HG03196 (cell line): ENCODE data around the gene PLAC1.

Experiments used
- ATAC-seq: cut with Tn5 transposase; IDR thresholded peaks from one replicate; pipeline ENCODE4 v1.9.1; 2021; ENCODE audit not compliant: unreplicated experiment

PLAC1 gene

DNA sequence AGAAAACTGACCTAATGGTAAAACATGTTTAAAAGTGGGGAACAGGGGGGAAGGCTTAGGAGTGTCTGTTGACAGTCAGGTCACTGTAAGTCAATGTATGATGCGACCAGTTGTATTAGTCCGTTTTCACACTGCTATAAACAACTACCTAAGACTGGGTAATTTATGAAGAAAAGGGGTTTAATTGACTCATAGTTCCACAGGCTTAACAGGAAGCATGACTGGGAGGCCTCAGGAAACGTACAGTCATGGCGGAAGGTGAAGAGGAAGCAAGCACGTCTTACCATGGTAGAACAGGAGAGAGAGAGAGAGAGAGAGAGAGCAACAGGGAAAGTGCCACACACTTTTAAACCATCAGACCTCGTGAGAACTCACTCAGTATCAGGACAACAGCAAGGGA is 13.0 kb upstream of the PLAC1 start:
- no peak for ATAC-seq

DNA sequence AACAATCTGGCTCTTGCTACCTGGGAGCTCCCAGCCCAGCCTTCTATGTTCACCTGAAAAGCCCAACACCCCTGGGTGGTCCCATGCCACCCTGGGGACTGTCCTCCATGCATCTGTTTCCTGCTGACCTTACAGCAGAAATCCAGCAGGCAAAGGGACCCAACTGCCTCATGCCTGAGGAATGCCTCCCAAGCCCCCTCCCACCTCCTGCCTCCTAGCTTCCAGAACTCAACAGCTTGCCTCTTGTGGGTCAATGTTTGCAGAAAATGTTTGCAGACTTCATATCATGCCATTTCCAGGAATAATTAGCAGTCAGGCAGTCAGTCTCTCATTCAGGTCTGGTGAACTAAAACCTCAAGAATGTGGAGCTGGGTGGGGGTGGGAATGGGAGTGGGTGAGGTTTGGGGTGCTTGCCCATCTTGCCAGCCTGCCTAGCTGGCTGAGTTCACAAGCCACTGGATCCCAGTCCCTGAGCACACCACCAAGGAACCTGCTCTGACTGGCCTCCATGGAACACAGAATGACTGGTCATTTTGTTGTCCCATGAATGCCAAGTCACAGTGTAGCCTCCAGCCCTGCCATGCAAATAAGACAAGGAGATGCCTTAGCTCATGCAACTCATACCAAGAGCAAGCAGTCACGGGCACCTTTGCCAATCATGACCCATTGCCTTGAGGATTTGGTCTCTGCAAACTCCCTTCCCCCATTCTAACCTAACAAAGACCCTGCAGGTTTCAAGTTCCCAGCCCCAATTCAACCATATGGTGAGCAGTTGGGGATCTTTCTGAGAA is 12.1 kb upstream of the PLAC1 start:
- no peak for ATAC-seq

DNA sequence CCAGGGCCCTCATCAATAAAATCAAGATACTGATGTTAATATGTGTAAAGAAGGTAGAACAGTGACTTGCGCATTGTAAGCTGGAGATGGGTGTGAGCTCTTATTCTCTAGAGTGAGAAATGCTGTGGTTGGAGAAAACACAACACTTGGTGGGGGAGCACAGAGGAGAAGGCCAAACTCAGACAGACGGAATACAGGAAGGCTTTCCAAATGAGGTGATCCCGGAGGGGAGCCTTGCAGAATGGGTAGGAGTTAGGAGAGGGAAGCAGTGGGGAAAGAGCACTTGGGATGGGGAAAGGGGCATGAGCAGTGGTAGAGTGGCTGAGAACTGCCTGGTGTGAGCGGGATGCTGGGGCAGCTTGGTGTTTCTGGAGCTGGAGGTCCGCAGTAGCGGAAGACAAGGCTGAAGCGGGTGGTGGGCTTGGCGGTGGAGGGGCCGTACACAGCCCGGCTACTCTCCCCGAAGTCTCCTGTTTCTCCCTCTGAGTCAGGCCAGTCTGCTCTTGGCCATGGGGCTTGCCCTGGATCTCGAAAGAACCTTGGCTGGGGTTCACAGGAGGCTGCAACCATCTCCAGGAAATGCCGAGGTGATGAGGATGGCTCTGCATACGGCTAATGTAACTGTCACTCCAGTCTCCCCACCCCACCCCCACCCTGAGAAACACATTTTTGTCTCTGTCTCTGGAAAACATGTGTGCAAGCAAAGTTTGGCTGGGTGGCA is 11.3 kb upstream of the PLAC1 start:
- ATAC-seq = no peak

DNA sequence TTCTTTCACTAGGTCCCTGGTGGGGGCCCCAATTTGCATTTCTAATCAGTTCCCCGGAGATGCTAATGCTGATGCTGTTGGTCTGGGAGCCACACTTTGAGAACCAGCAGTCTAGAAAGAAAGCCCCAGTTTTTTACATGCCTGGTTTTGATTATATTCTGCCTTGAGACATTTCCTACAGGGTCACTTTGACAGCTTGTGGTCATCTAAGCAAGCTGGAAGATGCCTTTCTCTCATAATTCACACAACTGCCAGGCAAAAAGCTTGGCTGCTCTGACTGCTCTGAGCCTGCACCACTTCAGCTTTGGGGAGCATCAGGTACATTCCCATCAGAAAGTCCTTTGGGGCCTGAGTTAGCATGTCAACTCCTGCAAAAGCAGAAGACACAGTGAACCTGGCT is 5.9 kb upstream of the PLAC1 start:
- no peak for ATAC-seq

DNA sequence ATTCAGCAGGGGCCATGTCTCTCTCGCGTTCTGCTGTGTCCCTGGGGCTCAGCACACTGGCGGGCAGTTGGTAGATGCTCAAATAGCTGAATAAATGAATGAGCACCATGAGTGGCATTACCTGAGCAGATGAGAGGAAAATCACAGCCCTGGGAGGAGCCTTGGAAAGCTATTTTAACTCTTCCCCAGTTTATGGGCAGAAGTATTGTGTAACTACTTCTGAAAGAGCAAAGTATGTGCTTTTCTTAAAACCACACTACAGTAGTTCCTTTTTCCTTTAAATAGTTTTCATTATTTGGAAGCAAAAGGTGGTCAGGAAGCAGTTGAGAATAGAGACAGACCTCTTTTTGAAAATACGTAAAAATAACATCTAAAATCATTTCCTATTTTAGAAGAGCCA is 3.0 kb upstream of the PLAC1 start:
- no peak for ATAC-seq

DNA sequence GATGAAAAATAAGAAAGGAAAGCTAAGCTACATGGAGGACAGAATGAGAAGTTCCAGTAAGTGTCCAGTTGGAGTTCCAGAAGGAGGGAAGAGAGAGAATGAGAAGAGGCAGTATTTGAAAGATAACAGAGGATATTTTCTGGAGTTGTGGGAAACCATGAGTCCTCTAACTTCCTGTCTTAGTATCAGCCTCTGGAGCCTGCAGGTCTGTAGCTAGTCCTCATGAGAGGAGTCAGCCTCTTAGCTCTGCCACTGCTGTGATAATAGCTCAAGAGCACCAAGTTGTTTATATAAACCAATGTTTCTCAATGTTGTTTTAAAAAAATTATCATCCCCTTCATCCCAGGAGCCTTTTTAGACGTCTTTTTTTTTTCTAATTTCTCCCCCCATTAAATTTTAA is 2.4 kb upstream of the PLAC1 start:
- no peak for ATAC-seq

DNA sequence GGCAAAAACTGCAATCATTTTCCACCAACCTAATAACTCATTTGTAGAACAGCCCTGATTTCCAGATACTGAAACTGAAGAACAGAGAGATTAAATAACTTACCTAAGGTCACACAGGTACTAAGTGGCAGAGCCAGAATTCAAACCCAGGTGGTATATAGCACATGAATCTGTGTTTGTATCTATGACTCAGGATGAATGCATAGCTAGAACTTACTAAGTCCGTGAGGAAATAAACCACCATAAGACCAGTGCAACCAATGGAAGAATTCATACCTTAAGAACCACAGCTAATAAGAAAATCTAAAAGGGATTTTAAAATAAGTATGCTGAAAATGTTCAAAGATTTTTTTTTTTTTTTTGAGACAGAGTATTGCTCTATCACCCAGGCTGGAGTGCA is 1.5 kb upstream of the PLAC1 start:
- no peak for ATAC-seq

DNA sequence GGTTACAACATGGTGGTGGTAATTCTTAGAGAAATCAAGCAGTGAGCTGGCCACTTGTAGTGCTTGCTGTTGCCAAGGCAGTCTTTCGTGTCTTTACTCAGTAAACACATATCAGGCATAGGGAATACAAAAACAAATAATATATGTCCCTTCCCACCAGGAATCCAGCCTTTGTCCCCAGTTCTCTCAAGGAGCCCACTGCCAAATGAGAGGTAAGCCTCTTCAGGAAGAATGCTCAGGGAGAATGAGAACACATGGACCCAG is 421 bp upstream of the PLAC1 start:
- no peak for ATAC-seq

DNA sequence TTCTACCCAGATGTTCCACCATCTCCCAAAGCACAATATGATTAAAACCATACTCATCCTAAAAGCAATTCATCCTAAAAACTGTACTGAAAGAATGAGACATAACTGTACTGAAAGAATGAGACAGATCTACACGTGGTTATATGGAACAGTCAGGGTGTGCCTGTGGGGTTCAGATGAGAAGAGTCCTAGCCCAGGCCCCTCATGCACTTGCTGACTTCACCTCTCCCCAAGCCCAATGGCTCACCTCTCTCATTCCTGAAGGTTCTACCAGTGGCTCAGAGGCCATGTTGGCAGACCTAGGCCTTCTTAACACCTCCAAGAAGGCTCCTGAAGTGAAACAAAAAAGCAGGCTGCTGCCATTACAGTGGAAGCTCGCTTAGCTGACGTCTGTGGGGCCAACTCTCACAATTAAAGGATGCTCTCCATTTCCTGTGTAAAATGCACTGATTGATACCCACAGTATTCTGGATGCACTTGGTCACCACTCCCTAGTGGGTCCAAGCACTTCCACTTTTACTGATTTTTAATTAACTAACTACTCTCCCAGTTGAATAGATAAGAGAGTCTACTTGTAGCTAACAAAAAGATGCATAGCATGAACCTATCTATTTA is 3.8 kb downstream of the PLAC1 start:
- no peak for ATAC-seq

DNA sequence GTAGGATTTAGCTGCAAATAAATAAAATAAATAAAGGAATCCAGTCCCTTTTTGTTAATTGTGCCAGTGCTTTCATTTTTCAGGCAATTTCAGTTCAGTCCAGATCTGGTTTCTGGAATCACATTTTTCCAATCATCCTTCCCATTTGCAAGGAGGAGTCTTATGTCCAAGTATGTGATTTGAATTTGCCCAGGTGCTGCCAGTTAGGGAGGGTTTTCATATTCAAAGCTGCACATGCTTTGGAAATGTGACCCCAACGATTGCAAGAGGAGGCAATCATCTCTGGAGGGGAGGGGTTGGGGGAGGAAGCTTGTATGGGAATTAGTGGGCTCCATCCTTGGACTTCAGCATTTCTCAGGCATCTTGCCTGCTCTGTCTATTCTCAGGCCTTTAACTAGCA is 4.4 kb downstream of the PLAC1 start:
- no peak for ATAC-seq

DNA sequence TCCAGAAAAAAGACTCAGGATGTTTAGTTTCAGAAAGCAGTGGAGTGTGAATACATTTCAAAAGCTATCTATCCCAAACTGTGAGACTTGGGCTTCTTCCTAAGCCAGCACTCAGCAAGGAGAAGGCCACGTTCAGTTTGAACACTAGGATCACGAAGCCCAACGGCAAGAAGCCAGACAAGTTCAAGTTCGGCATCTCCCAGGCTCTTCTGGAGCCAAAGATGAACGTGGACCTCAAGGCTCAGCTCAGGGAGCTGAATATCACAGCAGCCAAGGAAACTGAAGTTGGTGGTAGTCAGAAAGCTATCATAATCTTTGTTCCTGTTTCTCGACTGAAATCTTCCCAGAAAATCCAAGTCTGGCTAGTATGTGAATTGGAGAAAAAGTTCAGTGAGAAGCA is 7.6 kb downstream of the PLAC1 start:
- ATAC-seq = no peak

DNA sequence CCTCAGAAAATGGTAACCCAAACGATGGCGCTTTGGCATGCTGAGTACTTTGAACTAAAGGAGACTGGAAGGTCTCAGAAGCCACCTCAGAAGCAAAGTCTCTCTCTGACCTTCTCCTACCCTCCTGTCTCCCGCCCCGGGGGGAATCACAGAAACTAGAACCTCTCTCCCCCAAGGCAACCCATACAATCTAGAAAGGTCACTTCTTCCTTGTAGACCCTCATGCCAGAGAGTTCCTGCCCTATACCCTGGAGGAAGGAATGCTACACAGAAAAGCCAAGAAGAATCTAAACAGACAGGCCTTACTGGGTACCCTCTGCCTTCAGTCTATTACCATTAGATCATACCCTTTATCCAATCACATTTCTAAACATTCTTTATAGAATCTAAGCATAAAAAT is 8.5 kb downstream of the PLAC1 start:
- ATAC-seq = no peak

DNA sequence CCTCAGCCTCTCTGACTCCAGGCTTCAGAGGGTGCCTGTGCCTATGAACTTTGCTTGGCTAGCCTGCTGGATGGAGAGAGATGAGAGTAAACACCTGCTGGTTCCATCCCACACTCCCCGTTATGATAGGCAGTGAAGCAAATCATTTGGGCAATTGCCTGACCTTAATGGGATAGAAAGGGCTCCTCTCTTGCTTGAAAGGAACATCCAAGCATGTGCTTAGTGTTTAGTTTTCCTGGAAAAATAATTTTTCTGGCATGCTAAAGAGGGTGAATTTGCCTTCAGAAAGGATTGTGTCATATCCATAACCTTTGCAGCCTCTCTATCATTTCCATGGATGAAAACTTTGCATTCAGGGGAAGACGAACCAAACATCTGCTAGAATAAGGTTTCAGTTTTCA is 10.8 kb downstream of the PLAC1 start:
- no peak for ATAC-seq

DNA sequence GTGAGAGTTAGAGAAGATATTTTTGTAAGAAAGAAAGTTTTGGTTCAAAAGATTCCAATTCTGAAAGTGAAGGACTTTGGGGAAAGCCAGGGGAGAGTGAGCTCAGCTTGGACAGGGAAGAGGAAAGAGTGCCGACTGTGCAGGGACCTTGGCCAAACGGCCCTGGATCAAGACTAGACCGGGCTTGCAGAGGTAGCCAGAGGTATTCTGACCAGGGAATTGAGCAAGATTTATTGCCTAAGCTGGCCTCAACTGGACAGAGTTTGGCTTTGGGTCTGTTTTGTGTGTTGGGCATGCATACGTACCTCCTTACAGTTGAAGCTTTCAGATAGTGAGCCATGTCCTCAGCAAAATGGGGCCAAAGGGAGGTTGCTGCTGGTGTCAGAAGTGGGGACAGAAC is 11.6 kb downstream of the PLAC1 start:
- ATAC-seq = no peak

DNA sequence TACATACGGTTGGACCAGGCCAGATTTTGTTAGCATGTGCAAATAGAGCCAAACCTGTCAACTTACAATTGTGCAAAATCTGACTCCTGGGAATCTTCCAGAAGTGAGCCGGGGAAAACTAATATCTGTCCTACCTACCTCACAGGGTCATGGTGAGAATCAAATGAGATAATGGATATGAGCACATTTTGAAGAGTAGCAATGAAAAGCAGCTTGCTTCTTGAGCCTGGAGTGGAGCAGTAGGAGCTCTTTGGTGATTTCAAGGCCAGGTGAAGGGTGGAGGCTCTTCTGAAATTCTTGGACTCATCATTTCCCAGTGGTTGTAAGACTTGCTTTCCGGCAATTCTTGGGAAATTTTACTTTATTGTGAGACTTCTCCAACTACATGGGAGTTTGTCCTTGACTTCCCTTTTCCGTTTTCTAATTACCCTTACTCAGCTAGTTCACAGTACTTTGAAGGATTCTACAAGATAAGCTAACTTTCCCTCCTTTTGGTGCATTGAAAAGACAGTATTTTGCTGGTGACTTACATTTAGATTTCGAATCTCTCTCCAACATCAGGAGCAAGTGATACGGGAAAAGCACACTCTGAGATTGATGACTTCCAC is 12.2 kb downstream of the PLAC1 start:
- ATAC-seq = no peak

DNA sequence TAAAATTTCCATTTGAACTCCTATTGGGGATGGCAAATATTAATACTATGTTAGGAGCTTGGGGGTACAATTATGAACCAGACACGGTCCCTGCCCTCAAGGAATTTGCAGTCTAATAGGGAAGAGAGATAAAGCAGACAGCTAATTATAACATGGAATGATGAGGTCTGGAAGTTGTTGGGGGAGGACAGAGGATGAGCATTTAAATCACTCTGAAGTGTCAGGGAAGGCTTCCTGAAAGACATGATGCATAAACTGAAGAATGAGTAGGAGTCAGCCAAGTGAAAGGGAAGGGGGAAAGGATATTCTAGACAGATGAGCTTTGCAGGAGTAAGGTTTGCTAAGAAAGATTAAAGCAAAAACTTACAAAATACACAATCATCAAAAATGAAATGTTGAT is 15.9 kb downstream of the PLAC1 start:
- no peak for ATAC-seq

DNA sequence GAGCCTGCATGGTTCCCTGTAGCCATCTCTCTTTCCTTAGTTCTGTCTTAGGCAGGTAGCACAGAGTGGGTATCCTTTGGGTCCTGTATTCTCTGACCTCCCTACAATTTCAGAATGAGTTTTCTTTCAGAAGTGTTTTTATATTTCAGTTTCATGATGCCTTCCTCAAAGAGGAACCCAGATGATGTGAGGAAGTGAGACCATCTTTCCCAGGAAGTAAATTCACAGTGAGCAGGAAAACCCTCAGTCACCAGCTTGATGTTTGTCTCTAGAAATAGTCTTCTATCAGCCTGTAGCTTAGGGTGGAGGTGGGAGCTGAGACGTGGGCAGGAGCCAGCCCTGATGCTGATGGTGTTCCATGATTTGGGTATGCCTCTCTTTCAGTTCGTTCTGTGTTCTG is 16.9 kb downstream of the PLAC1 start:
- ATAC-seq = no peak

DNA sequence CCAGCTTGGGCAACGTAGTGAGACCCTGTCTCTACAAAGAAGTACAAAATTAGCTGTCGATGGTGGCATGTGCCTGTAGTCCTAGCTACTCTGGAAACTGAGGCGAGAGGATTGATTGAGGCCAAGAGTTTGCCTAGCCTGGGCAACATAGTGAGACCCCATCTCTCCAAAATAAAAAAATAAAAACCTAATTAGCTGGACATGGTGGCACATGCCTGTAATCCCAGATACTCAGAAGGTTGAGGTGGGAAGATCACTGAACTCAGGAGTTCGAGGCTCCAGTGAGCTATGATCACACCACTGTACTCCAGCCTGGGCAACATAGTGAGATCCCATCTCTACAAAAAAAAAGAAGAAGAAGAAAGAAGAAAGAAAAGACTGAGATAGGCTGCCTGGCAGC is 17.4 kb downstream of the PLAC1 start:
- ATAC-seq = no peak

DNA sequence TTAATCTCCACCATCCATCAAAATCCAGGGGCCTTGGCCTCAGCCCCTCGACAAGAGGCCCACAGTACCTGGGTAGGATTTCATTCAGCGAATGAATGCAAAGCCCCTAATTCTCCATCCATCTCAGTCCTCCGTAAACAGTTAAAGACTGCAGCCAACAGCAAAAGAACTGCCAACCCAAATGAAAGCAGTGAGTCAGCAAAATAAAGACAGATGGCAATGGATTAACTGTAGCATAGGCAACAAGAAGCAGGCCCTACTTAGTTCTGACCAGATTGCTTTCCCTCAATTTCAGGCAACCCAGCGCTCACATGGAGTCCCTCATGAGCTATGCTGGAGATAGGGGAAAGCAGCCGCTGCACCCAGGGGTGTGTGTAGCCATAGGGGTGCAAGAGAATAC is 21.4 kb downstream of the PLAC1 start:
- ATAC-seq = no peak

DNA sequence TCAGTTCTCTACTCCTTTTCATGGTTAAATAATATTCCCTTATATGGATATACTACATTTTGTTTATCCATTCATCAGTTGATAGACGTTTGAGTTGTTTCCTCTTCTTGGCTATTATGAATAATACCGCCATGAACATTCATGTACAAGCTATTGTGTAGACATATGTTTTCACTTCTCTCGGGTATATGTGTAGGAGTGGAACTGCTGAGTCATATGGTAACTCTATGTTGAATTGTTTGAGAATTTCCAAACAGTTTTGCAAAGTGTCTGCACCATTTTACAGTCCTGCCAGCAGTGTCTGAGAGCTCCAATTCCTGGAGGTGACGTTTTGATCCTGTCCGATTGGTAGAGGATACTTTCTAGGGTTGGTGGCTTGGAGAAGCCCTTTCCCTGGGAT is 23.6 kb downstream of the PLAC1 start:
- ATAC-seq = no peak

DNA sequence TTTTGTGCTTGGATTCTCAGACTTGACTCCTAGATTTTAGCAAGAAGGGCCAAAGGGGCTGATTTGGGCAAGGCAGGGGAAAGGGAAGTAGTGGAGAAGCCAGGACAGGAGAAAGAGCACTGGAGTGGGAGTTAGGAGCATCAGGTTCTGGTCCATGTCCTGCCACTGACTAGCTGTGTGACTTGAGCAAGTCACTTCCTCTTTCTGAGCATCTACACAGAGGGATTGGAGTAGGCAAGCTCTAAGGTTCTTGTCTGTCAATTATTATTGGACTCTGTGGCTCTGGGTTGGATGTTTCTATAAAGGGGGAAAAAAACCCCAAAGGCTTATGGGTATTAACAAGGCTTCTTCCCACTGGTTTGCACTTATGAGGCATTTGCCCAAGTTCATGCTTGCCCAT is 24.4 kb downstream of the PLAC1 start:
- ATAC-seq = no peak

DNA sequence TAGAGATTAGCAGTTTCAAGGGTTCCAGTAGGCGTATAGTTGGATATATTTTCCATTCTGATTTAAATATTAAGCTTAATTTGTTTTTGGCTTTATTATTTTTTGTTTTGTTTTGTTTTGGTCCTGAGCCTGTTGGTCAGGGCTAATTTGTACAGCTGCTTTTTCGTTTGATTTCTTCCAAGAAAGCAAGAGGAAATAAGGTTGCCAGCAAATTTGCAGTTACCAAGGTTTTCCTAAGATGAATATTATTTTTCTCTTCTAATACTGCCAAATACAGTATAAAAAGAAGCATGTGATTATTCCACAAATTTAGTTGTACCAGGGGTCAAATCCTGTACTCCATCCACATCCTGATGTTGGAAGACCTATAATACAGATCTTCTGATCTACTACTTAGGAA is 24.9 kb downstream of the PLAC1 start:
- no peak for ATAC-seq
